Measurements from ENCODE around the gene CACNA2D4.
A peak's percentile ranks its signal among the peaks of the same experiment; 100 is the strongest.

CACNA2D4 gene

GRCh38 chr12:1804545-1805332 lies 113.7 kb downstream of the CACNA2D4 start:
- Histone ChIP-seq H3K9me3 (ENCODE audit: control insufficient read depth, low read length) (no peaks in the 10 kb centered on the region), H3K9ac (ENCODE audit: low read length) (no peak overlapping the region), H2AK5ac (ENCODE audit: low read length, severe bottlenecking) (peak overlapping the region; percentile 20), H3K4me1 (ENCODE audit: control insufficient read depth, insufficient read depth, low read depth, low read length) (peaks cover 4% of the 10 kb centered on the region), H3K4me2 (ENCODE audit: low read length, poor library complexity, severe bottlenecking) (no peak overlapping the region), H4K91ac (ENCODE audit: low read length) (peak overlapping the region; percentile 52), H3K14ac (ENCODE audit: low read length in 2 of 2) (no peak overlapping the region), H2AFZ (ENCODE audit: low read depth, low read length) (peak overlapping the region; percentile 36), H3K18ac (ENCODE audit: low read depth in 1 of 2, low read length in 2 of 2) (peak overlapping the region; percentile 77 to 90), H3K23ac (ENCODE audit: low read length in 2 of 2) (peak overlapping the region in 1 of 2 experiments; percentile 75), H2BK12ac (ENCODE audit: low read length in 2 of 2) (no peak overlapping the region), H3K4ac (ENCODE audit: low read depth in 1 of 2, low read length in 2 of 2) (peak overlapping the region; percentile 20 to 85), H3K4me3 (ENCODE audit: insufficient read depth in 1 of 2, low read depth in 1 of 2, low read length in 2 of 2) (no peak overlapping the region), H4K8ac (ENCODE audit: low read length) (peak overlapping the region; percentile 95), H3K27me3 (ENCODE audit: control insufficient read depth in 1 of 2, insufficient read depth in 1 of 2, low read length in 2 of 2) (peaks cover 0 to 6% of the 10 kb centered on the region in 2 experiments), H3K79me1 (replicated peaks; ENCODE audit: low read length, poor library complexity, severe bottlenecking) (no peaks in the 10 kb centered on the region), H2BK5ac (ENCODE audit: low read depth, low read length, poor library complexity, severe bottlenecking) (no peak overlapping the region), H2BK120ac (ENCODE audit: low read depth, low read length) (peak overlapping the region; percentile 39), H3K36me3 (ENCODE audit: control insufficient read depth in 1 of 2, insufficient read depth in 2 of 2, low read depth in 1 of 2, low read length in 2 of 2) (no peaks in the 10 kb centered on the region), H2BK15ac (ENCODE audit: low read depth, poor library complexity, severe bottlenecking) (peak overlapping the region; percentile 44), H3K27ac (ENCODE audit: low read length, poor library complexity, severe bottlenecking) (no peak overlapping the region)
- 55% methylated on average over 25 of the region's 25 CpGs for whole genome bisulfite sequencing
- DNase-seq, result peak; percentile 88

GRCh38 chr12:1803736-1804135 lies 114.7 kb downstream of the CACNA2D4 start:
- Histone ChIP-seq H3K14ac (ENCODE audit: low read length in 2 of 2) (no peak overlapping the region), H3K36me3 (ENCODE audit: control insufficient read depth in 1 of 2, insufficient read depth in 2 of 2, low read depth in 1 of 2, low read length in 2 of 2) (no peaks in the 10 kb centered on the region), H3K27ac (ENCODE audit: low read length, poor library complexity, severe bottlenecking) (no peak overlapping the region), H4K8ac (ENCODE audit: low read length) (no peak overlapping the region), H3K9ac (ENCODE audit: low read length) (no peak overlapping the region), H3K18ac (ENCODE audit: low read depth in 1 of 2, low read length in 2 of 2) (no peak overlapping the region), H3K4me3 (ENCODE audit: insufficient read depth in 1 of 2, low read depth in 1 of 2, low read length in 2 of 2) (no peak overlapping the region), H2AK5ac (ENCODE audit: low read length, severe bottlenecking) (no peak overlapping the region), H2AFZ (ENCODE audit: low read depth, low read length) (no peak overlapping the region), H2BK15ac (ENCODE audit: low read depth, poor library complexity, severe bottlenecking) (no peak overlapping the region), H3K27me3 (ENCODE audit: control insufficient read depth in 1 of 2, insufficient read depth in 1 of 2, low read length in 2 of 2) (peaks cover 0 to under 1% of the 10 kb centered on the region in 2 experiments), H2BK120ac (ENCODE audit: low read depth, low read length) (no peak overlapping the region), H3K4me1 (ENCODE audit: control insufficient read depth, insufficient read depth, low read depth, low read length) (peaks cover 4% of the 10 kb centered on the region), H3K79me1 (replicated peaks; ENCODE audit: low read length, poor library complexity, severe bottlenecking) (no peaks in the 10 kb centered on the region), H3K9me3 (ENCODE audit: control insufficient read depth, low read length) (no peaks in the 10 kb centered on the region), H2BK5ac (ENCODE audit: low read depth, low read length, poor library complexity, severe bottlenecking) (no peak overlapping the region), H4K91ac (ENCODE audit: low read length) (no peak overlapping the region), H3K4me2 (ENCODE audit: low read length, poor library complexity, severe bottlenecking) (no peak overlapping the region), H3K4ac (ENCODE audit: low read depth in 1 of 2, low read length in 2 of 2) (no peak overlapping the region), H2BK12ac (ENCODE audit: low read length in 2 of 2) (no peak overlapping the region), H3K23ac (ENCODE audit: low read length in 2 of 2) (no peak overlapping the region)
- DNase-seq, result no peak
- WGBS, result 85% methylated on average over 6 of the region's 7 CpGs

GRCh38 chr12:1801303-1801975 lies 117.0 kb downstream of the CACNA2D4 start:
- H3K14ac ChIP-seq (ENCODE audit: low read length in 2 of 2), result no peak overlapping the region
- H4K8ac ChIP-seq (ENCODE audit: low read length), result no peak overlapping the region
- H3K4me3 ChIP-seq (ENCODE audit: insufficient read depth in 1 of 2, low read depth in 1 of 2, low read length in 2 of 2), result no peak overlapping the region
- peak overlapping the region in 1 of 2 experiments; percentile 36 for H3K4ac ChIP-seq (ENCODE audit: low read depth in 1 of 2, low read length in 2 of 2)
- H2AK5ac ChIP-seq (ENCODE audit: low read length, severe bottlenecking), result no peak overlapping the region
- H3K4me2 ChIP-seq (ENCODE audit: low read length, poor library complexity, severe bottlenecking), result no peak overlapping the region
- H3K27ac ChIP-seq (ENCODE audit: low read length, poor library complexity, severe bottlenecking), result no peak overlapping the region
- H2BK5ac ChIP-seq (ENCODE audit: low read depth, low read length, poor library complexity, severe bottlenecking), result no peak overlapping the region
- H2BK15ac ChIP-seq (ENCODE audit: low read depth, poor library complexity, severe bottlenecking), result no peak overlapping the region
- no peak overlapping the region for H4K91ac ChIP-seq (ENCODE audit: low read length)
- 89% methylated on average over 14 of the region's 16 CpGs for WGBS
- no peaks in the 10 kb centered on the region for H3K9me3 ChIP-seq (ENCODE audit: control insufficient read depth, low read length)
- H2BK12ac ChIP-seq (ENCODE audit: low read length in 2 of 2), result peak overlapping the region in 1 of 2 experiments; percentile 72
- no peak overlapping the region for H2BK120ac ChIP-seq (ENCODE audit: low read depth, low read length)
- H3K23ac ChIP-seq (ENCODE audit: low read length in 2 of 2), result no peak overlapping the region
- H3K18ac ChIP-seq (ENCODE audit: low read depth in 1 of 2, low read length in 2 of 2), result peak overlapping the region in 1 of 2 experiments; percentile 30
- peak overlapping the region; percentile 15 for H3K9ac ChIP-seq (ENCODE audit: low read length)
- H3K27me3 ChIP-seq (ENCODE audit: control insufficient read depth in 1 of 2, insufficient read depth in 1 of 2, low read length in 2 of 2), result no peaks in the 10 kb centered on the region
- H3K4me1 ChIP-seq (ENCODE audit: control insufficient read depth, insufficient read depth, low read depth, low read length), result peaks cover 7% of the 10 kb centered on the region
- no peaks in the 10 kb centered on the region for H3K79me1 ChIP-seq (replicated peaks; ENCODE audit: low read length, poor library complexity, severe bottlenecking)
- H3K36me3 ChIP-seq (ENCODE audit: control insufficient read depth in 1 of 2, insufficient read depth in 2 of 2, low read depth in 1 of 2, low read length in 2 of 2), result no peaks in the 10 kb centered on the region
- no peak for DNase-seq
- H2AFZ ChIP-seq (ENCODE audit: low read depth, low read length), result no peak overlapping the region

Data from mesenchymal stem cell (in vitro differentiated cells and primary cell).